ENCODE data around the gene PRKCA. TPM values are rescaled to one million over a fixed set of nuclear protein-coding genes. Genes with fewer than 3 reads are reported as not detected.

Gene PRKCA
- total RNA-seq, 4 donors from 2014 or later, result 9.8 to 25.6 (median 12.2) TPM

DNA sequence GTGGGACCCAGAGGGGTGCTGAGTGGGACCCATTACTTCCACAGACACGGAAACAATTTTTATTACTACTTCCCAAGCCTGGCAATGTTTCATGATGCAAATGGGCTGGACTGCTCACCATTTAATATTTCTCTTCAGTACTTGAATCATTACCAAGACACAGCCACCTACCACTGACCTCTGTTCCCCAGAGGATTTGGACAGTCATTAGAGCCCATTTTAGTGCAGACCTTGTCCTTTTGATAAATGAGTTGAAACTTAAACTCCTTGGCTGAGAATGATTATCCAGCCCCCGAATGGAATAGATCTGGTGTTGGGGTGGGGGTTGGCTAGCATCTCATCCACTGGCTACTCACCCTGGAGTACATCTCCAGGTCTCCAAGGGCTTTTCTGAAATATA, 39.6 kb upstream of the PRKCA start:
- TF ChIP-seq EP300 (IDR thresholded peaks at IDR 0.05) (no peak), POLR2AphosphoS5 (IDR thresholded peaks at IDR 0.05) (no peak), POLR2A (IDR thresholded peaks at IDR 0.05) (no peak)
- TF ChIP-seq, protein P1, sequence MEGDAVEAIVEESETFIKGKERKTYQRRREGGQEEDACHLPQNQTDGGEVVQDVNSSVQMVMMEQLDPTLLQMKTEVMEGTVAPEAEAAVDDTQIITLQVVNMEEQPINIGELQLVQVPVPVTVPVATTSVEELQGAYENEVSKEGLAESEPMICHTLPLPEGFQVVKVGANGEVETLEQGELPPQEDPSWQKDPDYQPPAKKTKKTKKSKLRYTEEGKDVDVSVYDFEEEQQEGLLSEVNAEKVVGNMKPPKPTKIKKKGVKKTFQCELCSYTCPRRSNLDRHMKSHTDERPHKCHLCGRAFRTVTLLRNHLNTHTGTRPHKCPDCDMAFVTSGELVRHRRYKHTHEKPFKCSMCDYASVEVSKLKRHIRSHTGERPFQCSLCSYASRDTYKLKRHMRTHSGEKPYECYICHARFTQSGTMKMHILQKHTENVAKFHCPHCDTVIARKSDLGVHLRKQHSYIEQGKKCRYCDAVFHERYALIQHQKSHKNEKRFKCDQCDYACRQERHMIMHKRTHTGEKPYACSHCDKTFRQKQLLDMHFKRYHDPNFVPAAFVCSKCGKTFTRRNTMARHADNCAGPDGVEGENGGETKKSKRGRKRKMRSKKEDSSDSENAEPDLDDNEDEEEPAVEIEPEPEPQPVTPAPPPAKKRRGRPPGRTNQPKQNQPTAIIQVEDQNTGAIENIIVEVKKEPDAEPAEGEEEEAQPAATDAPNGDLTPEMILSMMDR (IDR thresholded peaks at IDR 0.05), result no peak
- Histone ChIP-seq H3K36me3 (no peaks in the 10 kb centered on the region), H3K4me1 (no peaks in the 10 kb centered on the region), H3K9me3 (no peaks in the 10 kb centered on the region), H3K27me3 (no peaks in the 10 kb centered on the region), H3K27ac (no peak overlapping the region), H3K4me3 (no peak overlapping the region)
- DNase-seq (ENCODE audit: low spot score in 2 of 2), result no peak
- WGBS, result 68% methylated on average over 2 of the region's 2 CpGs

DNA sequence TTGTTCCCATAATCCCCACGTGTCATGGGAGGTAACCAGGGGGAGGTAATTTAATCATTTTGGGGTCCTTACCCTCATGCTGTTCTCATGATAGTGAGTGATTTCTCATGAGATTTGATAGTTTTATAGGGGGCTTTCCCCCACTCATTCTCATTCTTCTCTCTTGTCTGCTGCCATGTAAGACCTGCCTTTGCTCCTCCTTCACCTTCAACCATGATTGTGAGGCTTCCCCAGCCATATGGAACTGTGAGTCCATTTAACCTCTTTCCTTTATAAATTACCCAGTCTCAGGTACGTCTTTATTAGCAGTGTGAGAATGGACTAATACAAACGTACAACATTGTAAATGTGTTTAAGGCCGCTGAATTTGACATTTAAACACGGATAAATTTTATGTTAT, 37.7 kb upstream of the PRKCA start:
- Histone ChIP-seq H3K9me3 (no peaks in the 10 kb centered on the region), H3K4me1 (no peaks in the 10 kb centered on the region), H3K27me3 (no peaks in the 10 kb centered on the region), H3K27ac (no peak overlapping the region), H3K36me3 (no peaks in the 10 kb centered on the region), H3K4me3 (no peak overlapping the region)
- no peak for DNase-seq (ENCODE audit: low spot score in 2 of 2)
- TF ChIP-seq, protein P1 (IDR thresholded peaks at IDR 0.05), result no peak
- no peak for TF ChIP-seq POLR2AphosphoS5 (IDR thresholded peaks at IDR 0.05)
- WGBS, result 92% methylated on average over 5 of the region's 5 CpGs

DNA sequence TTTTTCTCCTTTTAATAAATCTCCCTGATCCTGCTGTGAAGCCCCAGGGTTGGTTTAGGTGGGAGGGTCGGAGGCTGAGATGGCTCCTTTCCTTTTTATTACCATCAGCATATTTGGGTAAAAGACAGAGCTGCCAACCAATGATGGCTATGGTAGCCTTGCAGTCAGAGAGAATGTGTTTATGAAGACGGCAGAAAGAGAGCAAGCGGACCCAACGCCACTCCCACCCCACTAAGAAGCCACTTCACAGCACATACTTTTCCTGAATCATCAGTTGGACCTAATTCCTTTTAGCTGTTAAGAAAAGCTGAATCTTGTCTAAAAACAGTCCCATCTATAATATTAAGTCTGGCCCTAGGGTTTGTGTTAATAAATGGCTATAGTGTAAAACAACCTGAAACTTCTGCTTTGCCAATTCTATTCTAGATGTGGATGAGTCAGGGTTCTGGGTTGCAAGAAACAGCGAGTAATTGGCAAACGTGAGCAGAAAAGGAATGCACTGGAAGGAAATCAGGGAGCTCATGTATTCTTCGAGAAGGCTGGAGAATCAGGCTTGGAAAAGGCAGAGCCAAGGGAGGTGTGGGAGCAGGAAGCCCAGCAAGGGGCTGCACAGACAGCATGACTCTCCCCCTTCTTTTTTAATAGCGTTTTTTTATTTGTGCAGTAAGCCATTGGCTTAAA, 34.0 kb upstream of the PRKCA start:
- no peak for DNase-seq (ENCODE audit: low spot score in 2 of 2)
- Histone ChIP-seq H3K4me3 (no peak overlapping the region), H3K36me3 (no peaks in the 10 kb centered on the region), H3K27me3 (no peaks in the 10 kb centered on the region), H3K9me3 (no peaks in the 10 kb centered on the region), H3K4me1 (no peaks in the 10 kb centered on the region), H3K27ac (no peak overlapping the region)
- WGBS, result 46% methylated on average over 8 of the region's 8 CpGs
- TF ChIP-seq POLR2A (IDR thresholded peaks at IDR 0.05) (no peak), POLR2AphosphoS5 (IDR thresholded peaks at IDR 0.05) (no peak), EP300 (IDR thresholded peaks at IDR 0.05) (no peak)
- TF ChIP-seq, protein P1 (IDR thresholded peaks at IDR 0.05), result no peak

DNA sequence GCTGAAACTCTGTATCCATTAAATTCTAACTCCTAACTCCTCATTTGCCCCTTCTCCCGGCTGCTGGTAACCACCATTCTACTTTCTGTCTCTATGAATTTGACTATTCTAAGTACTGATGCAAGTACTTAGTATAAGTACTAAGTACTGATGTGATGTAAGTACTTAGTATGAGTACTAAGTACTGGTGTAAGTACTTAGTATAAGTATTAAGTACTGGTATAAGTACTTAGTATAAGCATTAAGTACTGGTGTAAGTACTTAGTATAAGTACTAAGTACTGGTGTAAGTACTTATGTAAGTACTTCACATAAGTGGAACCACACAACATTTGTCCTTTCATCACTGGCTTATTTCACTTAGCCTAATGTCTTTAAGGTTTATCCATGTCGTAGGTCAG, 32.3 kb upstream of the PRKCA start:
- Histone ChIP-seq H3K36me3 (no peaks in the 10 kb centered on the region), H3K9me3 (no peaks in the 10 kb centered on the region), H3K4me1 (no peaks in the 10 kb centered on the region), H3K4me3 (no peak overlapping the region), H3K27ac (no peak overlapping the region), H3K27me3 (no peaks in the 10 kb centered on the region)
- no peak for DNase-seq (ENCODE audit: low spot score in 2 of 2)
- 93% methylated on average over 2 of the region's 2 CpGs for WGBS
- no peak for TF ChIP-seq POLR2AphosphoS5 (IDR thresholded peaks at IDR 0.05)
- no peak for TF ChIP-seq POLR2A (IDR thresholded peaks at IDR 0.05)
- no peak for TF ChIP-seq EP300 (IDR thresholded peaks at IDR 0.05)
- TF ChIP-seq, protein P1 (IDR thresholded peaks at IDR 0.05), result no peak

DNA sequence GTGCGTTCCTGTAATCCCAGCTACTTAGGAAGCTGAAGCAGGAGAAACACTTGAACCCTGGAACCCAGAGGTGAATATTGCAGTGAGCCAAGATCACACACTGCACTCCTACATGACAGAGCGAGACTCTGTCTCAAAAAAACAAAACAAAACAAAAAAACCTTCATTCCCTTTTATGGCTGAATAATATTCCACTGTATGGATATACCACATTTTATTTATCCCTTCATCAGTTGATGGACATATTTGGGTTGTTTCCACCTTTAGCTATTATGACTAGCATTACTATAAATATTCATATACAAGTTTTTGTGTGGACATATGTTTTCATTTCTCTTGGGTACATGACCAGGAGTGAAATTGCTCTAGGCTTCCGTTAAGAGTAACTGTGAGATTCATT, 30.9 kb upstream of the PRKCA start:
- no peaks in the 10 kb centered on the region for H3K36me3 ChIP-seq
- no peak overlapping the region for H3K4me3 ChIP-seq
- no peaks in the 10 kb centered on the region for H3K27me3 ChIP-seq
- H3K9me3 ChIP-seq, result no peaks in the 10 kb centered on the region
- WGBS, result 98% methylated on average over 3 of the region's 3 CpGs
- DNase-seq (ENCODE audit: low spot score in 2 of 2), result no peak
- H3K4me1 ChIP-seq, result no peaks in the 10 kb centered on the region
- TF ChIP-seq, protein P1 (IDR thresholded peaks at IDR 0.05), result no peak
- TF ChIP-seq POLR2AphosphoS5 (IDR thresholded peaks at IDR 0.05), result no peak
- TF ChIP-seq EP300 (IDR thresholded peaks at IDR 0.05), result no peak
- no peak for TF ChIP-seq POLR2A (IDR thresholded peaks at IDR 0.05)
- H3K27ac ChIP-seq, result no peak overlapping the region

Data from suprapubic skin (tissue), 4 donors.